Osteoblast (primary cell): Measurements from ENCODE around the gene PLPPR1. TPM values are rescaled to one million over a fixed set of nuclear protein-coding genes. Genes with fewer than 3 reads are reported as not detected.

ENCODE experiments used
- DNase-seq: peaks from one replicate; pipeline ENCODE4 v3.0.0; 2011; ENCODE audit warnings: low spot score, mixed read lengths; ENCODE audit not compliant: insufficient read length; ENCODE audit errors: missing footprints
- H2AFZ ChIP-seq: 2 replicates; pipeline ENCODE4 v1.6.0; 2011; ENCODE audit warnings: mild to moderate bottlenecking, low read length
- H3K27ac ChIP-seq: 2 replicates; pipeline ENCODE4 v1.5.1; 2011; ENCODE audit warnings: mild to moderate bottlenecking, low read depth, low read length, moderate library complexity
- H3K27me3 ChIP-seq: 2 replicates; pipeline ENCODE4 v1.6.0; 2012; ENCODE audit warnings: mild to moderate bottlenecking, control low read depth, inconsistent platforms, low read length, moderate library complexity; ENCODE audit not compliant: insufficient read depth
- H3K36me3 ChIP-seq: 2 replicates; pipeline ENCODE4 v1.5.1; 2011; ENCODE audit warnings: mild to moderate bottlenecking, low read length, control low read depth, moderate library complexity; ENCODE audit not compliant: insufficient read depth
- H3K4me1 ChIP-seq: 2 replicates; pipeline ENCODE4 v1.5.1; 2011; ENCODE audit warnings: mild to moderate bottlenecking, low read length, control low read depth, moderate library complexity; ENCODE audit not compliant: insufficient read depth
- H3K4me2 ChIP-seq: 2 replicates; pipeline ENCODE4 v1.6.0; 2011; ENCODE audit warnings: mild to moderate bottlenecking, low read length; ENCODE audit not compliant: insufficient read depth
- H3K4me3 ChIP-seq: fragments of 200-600 bp; sonication (generic); 3 replicates; pipeline ENCODE4 v1.5.1; 2012; ENCODE audit warnings: mild to moderate bottlenecking, low read length, inconsistent platforms; ENCODE audit not compliant: insufficient read depth
- H3K79me2 ChIP-seq: 2 replicates; pipeline ENCODE4 v1.6.0; 2012; ENCODE audit warnings: mild to moderate bottlenecking, low read length, control low read depth, inconsistent platforms; ENCODE audit not compliant: insufficient read depth
- H3K9me3 ChIP-seq: 2 replicates; pipeline ENCODE4 v1.5.1; 2011; ENCODE audit warnings: low read depth, low read length, control low read depth
- H4K20me1 ChIP-seq: 2 replicates; pipeline ENCODE4 v1.6.0; 2012; ENCODE audit warnings: mild to moderate bottlenecking, low read length, control low read depth; ENCODE audit not compliant: insufficient read depth
- small RNA-seq: library from RNA; depleted of rRNA; stranded (forward); fragments of <200 nt; gene quantifications from one replicate; pipeline ENCODE3, GENCODE V24; 2012
- total RNA-seq: library from RNA; depleted of rRNA; stranded (reverse); fragments of >200 nt; gene quantifications from 2 replicates; pipeline ENCODE4 v1.2.3, GENCODE V29; 2012
- TF ChIP-seq, protein P1 (sequence below): IDR thresholded peaks from 2 replicates; pipeline ENCODE4 v1.5.1; 2011; ENCODE audit warnings: mild to moderate bottlenecking, low read depth, low read length, moderate library complexity; ENCODE audit errors: extremely low read depth

Gene PLPPR1
- total RNA-seq, 1 donor: not detected

DNA sequence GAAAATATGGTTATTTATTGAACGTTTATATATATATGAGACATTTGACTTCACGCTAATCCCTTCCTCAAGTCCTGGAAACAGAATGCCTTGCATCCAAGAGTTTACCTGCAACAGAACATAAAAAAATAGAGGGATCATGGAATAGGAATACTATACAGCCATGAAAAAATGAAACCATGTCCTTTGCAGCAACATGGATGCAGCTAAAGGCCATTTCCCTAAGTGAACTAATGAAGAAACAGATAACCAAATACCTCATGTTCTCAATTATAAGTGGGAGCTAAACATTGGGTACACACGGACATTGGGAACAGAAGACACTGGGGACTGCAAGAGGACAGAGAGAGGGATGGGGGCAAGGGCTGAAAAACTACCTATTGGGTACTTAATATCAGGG, 343.3 kb downstream of the PLPPR1 start:
- Histone ChIP-seq H3K27me3 (no peaks in the 10 kb centered on the region), H3K4me3 (no peak overlapping the region)
- DNase-seq: no peak

DNA sequence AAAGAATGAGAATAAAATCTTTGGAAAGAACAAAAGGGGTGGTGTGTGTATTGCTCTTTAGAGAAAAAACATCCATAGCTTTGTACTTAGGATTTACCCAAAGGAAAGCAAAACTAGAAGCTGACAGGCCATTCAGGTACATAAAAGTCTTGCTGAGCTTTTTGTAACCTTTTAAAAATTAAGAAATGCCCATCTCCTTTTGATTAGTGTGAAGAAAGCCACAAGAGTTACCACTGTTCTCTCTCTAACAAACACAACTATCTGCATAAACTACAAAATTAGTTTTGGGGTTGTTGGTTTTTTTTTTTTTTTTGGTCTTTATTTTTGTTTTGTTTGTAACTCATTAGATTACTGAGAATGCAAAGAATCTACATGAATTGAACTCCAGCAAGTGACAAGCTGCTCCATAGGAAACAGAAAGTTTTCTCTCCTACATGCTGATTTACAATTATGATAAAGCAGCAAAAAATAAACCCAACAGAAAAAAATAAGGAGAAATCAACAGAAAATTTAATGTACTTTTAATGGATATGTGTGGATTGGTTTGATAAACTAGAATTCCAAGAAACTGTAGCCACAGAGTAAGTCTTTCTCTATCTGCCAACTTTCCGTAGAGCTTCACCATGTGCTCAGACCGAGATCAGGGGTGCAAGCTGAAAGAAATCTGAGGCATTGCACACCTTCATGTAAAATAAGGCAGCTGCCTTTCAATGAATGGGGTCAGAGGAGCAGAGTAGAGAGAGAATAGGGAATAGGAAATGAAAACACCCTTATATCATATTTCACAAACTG, 344.0 kb downstream of the PLPPR1 start:
- H3K9me3 ChIP-seq: no peaks in the 10 kb centered on the region
- DNase-seq: no peak
- no peaks in the 10 kb centered on the region for H3K27me3 ChIP-seq
- H2AFZ ChIP-seq: no peak overlapping the region
- no peak overlapping the region for H3K27ac ChIP-seq
- H3K79me2 ChIP-seq: no peaks in the 10 kb centered on the region
- H3K4me2 ChIP-seq: no peak overlapping the region
- no peak overlapping the region for H3K4me3 ChIP-seq
- H3K4me1 ChIP-seq: peaks cover 11% of the 10 kb centered on the region
- H3K36me3 ChIP-seq: no peaks in the 10 kb centered on the region
- TF ChIP-seq, protein P1, sequence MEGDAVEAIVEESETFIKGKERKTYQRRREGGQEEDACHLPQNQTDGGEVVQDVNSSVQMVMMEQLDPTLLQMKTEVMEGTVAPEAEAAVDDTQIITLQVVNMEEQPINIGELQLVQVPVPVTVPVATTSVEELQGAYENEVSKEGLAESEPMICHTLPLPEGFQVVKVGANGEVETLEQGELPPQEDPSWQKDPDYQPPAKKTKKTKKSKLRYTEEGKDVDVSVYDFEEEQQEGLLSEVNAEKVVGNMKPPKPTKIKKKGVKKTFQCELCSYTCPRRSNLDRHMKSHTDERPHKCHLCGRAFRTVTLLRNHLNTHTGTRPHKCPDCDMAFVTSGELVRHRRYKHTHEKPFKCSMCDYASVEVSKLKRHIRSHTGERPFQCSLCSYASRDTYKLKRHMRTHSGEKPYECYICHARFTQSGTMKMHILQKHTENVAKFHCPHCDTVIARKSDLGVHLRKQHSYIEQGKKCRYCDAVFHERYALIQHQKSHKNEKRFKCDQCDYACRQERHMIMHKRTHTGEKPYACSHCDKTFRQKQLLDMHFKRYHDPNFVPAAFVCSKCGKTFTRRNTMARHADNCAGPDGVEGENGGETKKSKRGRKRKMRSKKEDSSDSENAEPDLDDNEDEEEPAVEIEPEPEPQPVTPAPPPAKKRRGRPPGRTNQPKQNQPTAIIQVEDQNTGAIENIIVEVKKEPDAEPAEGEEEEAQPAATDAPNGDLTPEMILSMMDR: no peak
- H4K20me1 ChIP-seq: no peaks in the 10 kb centered on the region

More for the DNA sequence above, 343.3 kb downstream of the PLPPR1 start:
- Histone ChIP-seq H3K4me1 (peaks cover 10% of the 10 kb centered on the region), H3K27ac (no peak overlapping the region), H3K79me2 (no peaks in the 10 kb centered on the region), H2AFZ (no peak overlapping the region), H3K4me2 (no peak overlapping the region), H4K20me1 (no peaks in the 10 kb centered on the region), H3K9me3 (no peaks in the 10 kb centered on the region), H3K36me3 (no peaks in the 10 kb centered on the region)
- TF ChIP-seq, protein P1: no peak

Small RNA genes within 50 kb of the gene (small RNA-seq; reads per million reads assigned to genes)
- not detected for gene RF00322
